H1 (cell line): ENCODE results near the gene ATF7. TPM values are rescaled to one million over a fixed set of nuclear protein-coding genes. Genes with fewer than 3 reads are reported as not detected.

Experiments used
- CHD7 ChIP-seq: fragments of 300-600 bp; sonication (generic); IDR thresholded peaks from 2 replicates; pipeline ENCODE4 v1.7.1; 2012; ENCODE audit warnings: low read length, moderate library complexity, mild to moderate bottlenecking, inconsistent platforms; ENCODE audit not compliant: insufficient replicate concordance
- polyA plus RNA-seq, 7 experiments: library from polyadenylated mRNA; depleted of rRNA in 3 of 7; stranded (reverse) in 5 of 7; unstranded in 2 of 7; fragments of >200 nt in 5 of 7; fragments of 200-250 nt in 2 of 7; gene quantifications; 1 replicate in 5 of 7; 2 replicates in 1 of 7; 4 replicates in 1 of 7; pipeline versions ENCODE4 v1.2.1 to v1.2.3, GENCODE V29; 2011 to 2013; ENCODE audit warnings: missing spikeins in 2 of 7, mixed read lengths in 2 of 7
- total RNA-seq: library from RNA; stranded (reverse); fragmentation: NEBNext Ultra II Directional; extraction: Animal tissue kit (Norgen Biotek cat#: 25700); gene quantifications from 2 replicates; pipeline ENCODE4 v1.2.1, GENCODE V29; 2021

ATF7 gene
- total and polyA plus RNA-seq, 2 of the 8 experiments (the other 6 are each of a cell fraction or from before 2014, with no cell fraction given) = 10.1 to 16.6 TPM

- no peak for TF ChIP-seq CHD7
These were observed 24.8 kb downstream of the ATF7 start (continued) for GRCh38 chr12:53601296-53601847.
